ENCODE results near the gene NPAS3. TPM values are rescaled to one million over a fixed set of nuclear protein-coding genes. Genes with fewer than 3 reads are reported as not detected.
A peak's percentile ranks its signal among the peaks of the same experiment; 100 is the strongest.

NPAS3 gene
- total RNA-seq, 1 donor from 2014 or later = not detected

GRCh38 chr14:33291529-33292104, 352.9 kb downstream of the NPAS3 start:
- Mint-ChIP-seq H3K9me3 (peaks cover 2% of the 10 kb centered on the region), H3K4me1 (peaks cover 11% of the 10 kb centered on the region), H3K27me3 (ENCODE audit: insufficient read depth, low read depth) (no peaks in the 10 kb centered on the region), H3K4me3 (no peak overlapping the region), H3K27ac (no peak overlapping the region), H3K36me3 (peaks cover 10% of the 10 kb centered on the region)
- Histone ChIP-seq H3K4me1 (peaks cover 10% of the 10 kb centered on the region), H4K20me1 (ENCODE audit: low read depth) (no peaks in the 10 kb centered on the region), H3K79me2 (ENCODE audit: low read depth) (no peaks in the 10 kb centered on the region), H2AFZ (replicated peaks) (no peak overlapping the region), H3K9me3 (ENCODE audit: low read depth) (no peaks in the 10 kb centered on the region), H3K36me3 (no peaks in the 10 kb centered on the region), H3K4me2 (no peak overlapping the region), H3K4me3 (no peak overlapping the region), H3K27me3 (no peaks in the 10 kb centered on the region), H3F3A (ENCODE audit: low read depth) (no peaks in the 10 kb centered on the region), H3K27ac (no peak overlapping the region), H3K9ac (no peak overlapping the region)
- no peak for DNase-seq (ENCODE audit: low spot score)
- TF ChIP-seq EZH2 (IDR thresholded peaks at IDR 0.05) = no peak

GRCh38 chr14:33294419-33294818, 355.7 kb downstream of the NPAS3 start:
- DNase-seq (ENCODE audit: low spot score) = no peak
- Mint-ChIP-seq H3K9me3 (peaks cover 2% of the 10 kb centered on the region), H3K4me1 (peaks cover 15% of the 10 kb centered on the region), H3K27ac (no peak overlapping the region), H3K27me3 (ENCODE audit: insufficient read depth, low read depth) (no peaks in the 10 kb centered on the region), H3K36me3 (peaks cover 8% of the 10 kb centered on the region), H3K4me3 (no peak overlapping the region)
- no peaks in the 10 kb centered on the region for H3K36me3 ChIP-seq
- no peak overlapping the region for H3K9ac ChIP-seq
- no peak overlapping the region for H3K4me3 ChIP-seq
- no peaks in the 10 kb centered on the region for H3F3A ChIP-seq (ENCODE audit: low read depth)
- no peaks in the 10 kb centered on the region for H3K9me3 ChIP-seq (ENCODE audit: low read depth)
- H3K79me2 ChIP-seq (ENCODE audit: low read depth) = no peaks in the 10 kb centered on the region
- no peak overlapping the region for H3K4me2 ChIP-seq
- no peak for TF ChIP-seq EZH2phosphoT487 (IDR thresholded peaks at IDR 0.05)
- TF ChIP-seq CTCF (IDR thresholded peaks at IDR 0.05) = no peak
- TF ChIP-seq EZH2 (IDR thresholded peaks at IDR 0.05) = no peak
- H3K27ac ChIP-seq = no peak overlapping the region
- H4K20me1 ChIP-seq (ENCODE audit: low read depth) = no peaks in the 10 kb centered on the region
- H2AFZ ChIP-seq (replicated peaks) = no peak overlapping the region
- peaks cover 10% of the 10 kb centered on the region for H3K4me1 ChIP-seq
- H3K27me3 ChIP-seq = no peaks in the 10 kb centered on the region

DNA sequence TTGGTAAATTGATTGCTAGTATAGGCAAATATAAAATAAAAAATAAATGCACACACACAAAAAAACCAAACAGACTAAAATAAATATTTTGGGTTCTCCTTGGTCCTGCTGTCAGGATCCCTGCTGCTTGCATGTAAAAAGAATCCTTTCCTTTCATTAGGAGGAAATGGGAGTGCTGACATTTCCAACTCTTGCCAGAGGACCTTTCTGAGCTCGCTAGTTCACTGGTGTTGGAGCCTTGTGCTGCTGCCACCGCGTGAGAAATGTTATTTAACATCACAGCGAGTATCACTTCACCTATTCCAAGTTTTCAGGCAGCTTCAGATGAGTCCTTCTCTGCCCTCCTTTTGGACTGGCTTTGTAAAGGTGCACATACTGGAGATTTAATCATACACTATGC, 358.9 kb downstream of the NPAS3 start:
- Mint-ChIP-seq H3K27ac (no peak overlapping the region), H3K4me3 (no peak overlapping the region), H3K27me3 (ENCODE audit: insufficient read depth, low read depth) (peaks cover 2% of the 10 kb centered on the region), H3K4me1 (peaks cover 13% of the 10 kb centered on the region), H3K36me3 (peaks cover 2% of the 10 kb centered on the region), H3K9me3 (no peaks in the 10 kb centered on the region)
- Histone ChIP-seq H3F3A (ENCODE audit: low read depth) (no peaks in the 10 kb centered on the region), H3K27me3 (no peaks in the 10 kb centered on the region), H2AFZ (replicated peaks) (peak overlapping the region; percentile 54), H3K79me2 (ENCODE audit: low read depth) (no peaks in the 10 kb centered on the region), H4K20me1 (ENCODE audit: low read depth) (no peaks in the 10 kb centered on the region), H3K4me2 (no peak overlapping the region), H3K36me3 (no peaks in the 10 kb centered on the region), H3K4me1 (peaks cover 3% of the 10 kb centered on the region), H3K4me3 (no peak overlapping the region), H3K27ac (no peak overlapping the region), H3K9me3 (ENCODE audit: low read depth) (no peaks in the 10 kb centered on the region), H3K9ac (no peak overlapping the region)
- DNase-seq (ENCODE audit: low spot score) = no peak
- no peak for TF ChIP-seq CTCF (IDR thresholded peaks at IDR 0.05)
- no peak for TF ChIP-seq EZH2 (IDR thresholded peaks at IDR 0.05)
- no peak for TF ChIP-seq EZH2phosphoT487 (IDR thresholded peaks at IDR 0.05)

DNA sequence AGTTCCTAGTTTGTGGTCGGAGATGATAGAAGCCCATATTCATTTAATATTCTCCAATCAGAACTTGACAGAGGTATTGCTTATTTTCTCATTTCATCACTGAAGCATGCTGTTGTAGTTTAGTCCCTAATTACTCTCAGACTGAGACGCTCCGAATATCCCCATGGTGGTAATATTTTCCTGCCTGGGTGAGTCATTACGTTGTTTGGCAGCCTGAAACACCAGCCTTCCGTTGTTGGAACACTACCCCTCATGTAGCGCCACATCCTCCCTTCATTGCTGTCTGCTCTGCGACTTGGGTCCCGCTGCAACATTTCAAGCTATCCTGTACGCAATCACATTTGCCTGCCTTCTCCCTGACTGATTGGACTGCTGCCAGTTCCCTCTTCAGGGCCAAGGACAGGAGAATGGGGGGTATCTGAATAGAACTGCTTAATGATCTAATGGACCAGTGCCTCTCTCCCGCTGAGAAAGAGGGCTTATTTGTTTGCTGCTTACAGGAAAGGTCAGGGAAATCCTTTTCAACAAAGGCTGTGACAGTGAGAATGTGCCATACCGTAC, 369.1 kb downstream of the NPAS3 start:
- peak overlapping the region; percentile 31 for H3K4me3 Mint-ChIP-seq
- H3K9me3 ChIP-seq (ENCODE audit: low read depth) = no peaks in the 10 kb centered on the region
- peaks cover 19% of the 10 kb centered on the region for H3K4me1 ChIP-seq
- H3K36me3 Mint-ChIP-seq = peaks cover 2% of the 10 kb centered on the region
- peak overlapping the region; percentile 81 for H3K27ac Mint-ChIP-seq
- H3K4me1 Mint-ChIP-seq = peaks cover 38% of the 10 kb centered on the region
- no peaks in the 10 kb centered on the region for H3K9me3 Mint-ChIP-seq
- H3K36me3 ChIP-seq = no peaks in the 10 kb centered on the region
- no peak overlapping the region for H2AFZ ChIP-seq (replicated peaks)
- H3F3A ChIP-seq (ENCODE audit: low read depth) = no peaks in the 10 kb centered on the region
- DNase-seq (ENCODE audit: low spot score) = peak; percentile 35
- no peak overlapping the region for H3K4me3 ChIP-seq
- no peaks in the 10 kb centered on the region for H3K79me2 ChIP-seq (ENCODE audit: low read depth)
- TF ChIP-seq EZH2phosphoT487 (IDR thresholded peaks at IDR 0.05) (no peak), EZH2 (IDR thresholded peaks at IDR 0.05) (no peak), CTCF (IDR thresholded peaks at IDR 0.05) (no peak)
- no peaks in the 10 kb centered on the region for H4K20me1 ChIP-seq (ENCODE audit: low read depth)
- no peak overlapping the region for H3K9ac ChIP-seq
- no peak overlapping the region for H3K27ac ChIP-seq
- no peaks in the 10 kb centered on the region for H3K27me3 ChIP-seq
- no peaks in the 10 kb centered on the region for H3K27me3 Mint-ChIP-seq (ENCODE audit: insufficient read depth, low read depth)
- H3K4me2 ChIP-seq = no peak overlapping the region
